HepG2 (cell line): ENCODE results near the gene HCFC1R1. TPM values are rescaled to one million over a fixed set of nuclear protein-coding genes. Genes with fewer than 3 reads are reported as not detected.
A peak's percentile ranks its signal among the peaks of the same experiment; 100 is the strongest.

Source experiments
- ATAC-seq: fragments of 200-7000 bp; cut with Tn5 transposase; 3 replicates; pipeline ENCODE4 v1.9.1; 2020; ENCODE audit warnings: mild to moderate bottlenecking, moderate library complexity
- Bru-seq: library from RNA; stranded (reverse); fragments of 400-500 nt; gene quantifications from one replicate; lab custom pipeline; 2021; lab: Mats Ljungman, UMichigan
- BruChase-seq, 2 experiments: library from RNA; stranded (reverse); fragments of 400-500 nt; gene quantifications; one replicate each; lab custom pipeline; 2021; lab: Mats Ljungman, UMichigan
- BruUV-seq: library from RNA; stranded (reverse); fragments of 400-500 nt; replicated peaks from 2 replicates; lab custom pipeline; 2021; lab: Mats Ljungman, UMichigan
- CTCF ChIA-PET: fragments of 300-600 bp; formaldehyde crosslinking; extraction: SDS; loops from one replicate; lab custom pipeline; 2021; ENCODE audit warnings: low total read pairs, inconsistent platforms, low intra/inter-chr PET ratio; lab: Yijun Ruan, JAX
- POLR2A ChIA-PET: fragments of 350-600 bp; sonication (Branson Sonifier 250); formaldehyde crosslinking; loops from one replicate; lab custom pipeline; 2020; ENCODE audit warnings: antibody characterized with exemption, inconsistent platforms; lab: Yijun Ruan, JAX
- DNase-seq: peaks from one replicate; pipeline ENCODE4 v3.0.0-alpha.2; 2015; ENCODE audit warnings: low spot score
- FAIRE-seq: peaks from 3 replicates; lab custom pipeline; 2011; peaks lifted over from hg19 to GRCh38; lab: Jason Lieb, UNC
- H2AFZ ChIP-seq: one replicate; pipeline ENCODE4 v1.6.1; 2011; ENCODE audit warnings: low read length, inconsistent platforms
- H3K27ac ChIP-seq: fragments of 300-600 bp; 3 replicates; pipeline ENCODE4 v1.8.0; 2011; ENCODE audit warnings: mixed run types, mild to moderate bottlenecking, mixed read lengths, low read length, inconsistent platforms; ENCODE audit not compliant: insufficient read depth; ENCODE audit errors: extremely low read length
- H3K27me3 ChIP-seq, 2 experiments: fragments of 200-600 bp in 1 of 2; 2 replicates in 1 of 2; 3 replicates in 1 of 2; pipeline versions ENCODE4 v1.6.0 to v1.8.0; 2011; ENCODE audit warnings: low read length in 2 of 2, mild to moderate bottlenecking in 2 of 2, moderate library complexity in 2 of 2, inconsistent platforms in 1 of 2; ENCODE audit not compliant: insufficient read depth in 2 of 2, control insufficient read depth in 1 of 2
- H3K36me3 ChIP-seq, 2 experiments: fragments of 200-600 bp in 1 of 2; replicated peaks in 1 of 2; 2 replicates in 1 of 2; 3 replicates in 1 of 2; pipeline versions ENCODE4 v1.5.1 to v1.8.0; 2011; ENCODE audit warnings: low read length in 2 of 2, inconsistent platforms in 1 of 2; ENCODE audit not compliant: insufficient read depth in 2 of 2, control insufficient read depth in 1 of 2
- H3K4me1 ChIP-seq: 2 replicates; pipeline ENCODE4 v1.5.1; 2012; ENCODE audit warnings: low read length, inconsistent platforms; ENCODE audit not compliant: insufficient read depth
- H3K4me2 ChIP-seq: 2 replicates; pipeline ENCODE4 v1.6.0; 2011; ENCODE audit warnings: low read depth, low read length, inconsistent platforms
- H3K4me3 ChIP-seq, 3 experiments: fragments of 200-600 bp in 1 of 3; sonication (generic), shearing (Covaris generic) in 1 of 3; replicated peaks in 1 of 3; 2 replicates each; pipeline ENCODE4 v1.5.1; 2011 to 2016; ENCODE audit warnings: low read length in 3 of 3, inconsistent platforms in 2 of 3, low read depth in 2 of 3, mild to moderate bottlenecking in 2 of 3, control low read depth in 1 of 3, mixed read lengths in 1 of 3; ENCODE audit not compliant: insufficient read depth in 1 of 3
- H3K79me2 ChIP-seq: one replicate; pipeline ENCODE4 v1.6.1; 2011; ENCODE audit warnings: low read length, inconsistent platforms; ENCODE audit not compliant: insufficient read depth
- H3K9ac ChIP-seq: 2 replicates; pipeline ENCODE4 v1.6.0; 2011; ENCODE audit warnings: mild to moderate bottlenecking, low read depth, low read length, inconsistent platforms; ENCODE audit not compliant: insufficient read depth
- H3K9me3 ChIP-seq: 2 replicates; pipeline ENCODE4 v1.5.1; 2012; ENCODE audit warnings: mild to moderate bottlenecking, low read length
- H4K20me1 ChIP-seq: 2 replicates; pipeline ENCODE4 v1.6.0; 2011; ENCODE audit warnings: inconsistent platforms, mild to moderate bottlenecking, low read length, moderate library complexity; ENCODE audit not compliant: insufficient read depth
- ARID2 ChIP-seq: sonication (generic); formaldehyde crosslinking; IDR thresholded peaks from 2 replicates; pipeline ENCODE4 v1.8.1; 2022; ENCODE audit warnings: mild to moderate bottlenecking, missing genetic modification reagents, borderline replicate concordance
- BRD4 ChIP-seq: sonication (generic); formaldehyde crosslinking; IDR thresholded peaks from 2 replicates; pipeline ENCODE4 v1.4.0; 2020; ENCODE audit warnings: missing genetic modification reagents
- CHD2 ChIP-seq: IDR thresholded peaks from 2 replicates; pipeline ENCODE4 v1.6.1; 2011; ENCODE audit warnings: low read depth, low read length, improper control_type of control experiment
- GLI4 ChIP-seq: sonication (generic); formaldehyde crosslinking; IDR thresholded peaks from 2 replicates; pipeline ENCODE4 v1.5.1; 2020; ENCODE audit warnings: missing genetic modification reagents, mild to moderate bottlenecking, moderate library complexity, borderline replicate concordance
- PAX8 ChIP-seq: sonication (generic); formaldehyde crosslinking; IDR thresholded peaks from 2 replicates; pipeline ENCODE4 v1.8.0; 2022; ENCODE audit warnings: mild to moderate bottlenecking, missing genetic modification reagents, borderline replicate concordance
- RBAK ChIP-seq: sonication (generic); formaldehyde crosslinking; IDR thresholded peaks from 2 replicates; pipeline ENCODE4 v1.5.1; 2020; ENCODE audit warnings: mild to moderate bottlenecking, missing genetic modification reagents
- RXRA ChIP-seq: sonication (generic); formaldehyde crosslinking; IDR thresholded peaks from 2 replicates; pipeline ENCODE4 v1.5.1; 2020; ENCODE audit warnings: missing genetic modification reagents
- SOX5 ChIP-seq: IDR thresholded peaks from 2 replicates; pipeline ENCODE4 v1.6.1; 2016; ENCODE audit warnings: borderline replicate concordance
- ZNF451 ChIP-seq: sonication (generic); formaldehyde crosslinking; IDR thresholded peaks from 2 replicates; pipeline ENCODE4 v1.5.0; 2020; ENCODE audit warnings: mild to moderate bottlenecking, missing genetic modification reagents
- ZNF562 ChIP-seq: sonication (generic); formaldehyde crosslinking; IDR thresholded peaks from 2 replicates; pipeline ENCODE4 v1.8.0; 2022; ENCODE audit warnings: missing genetic modification reagents, borderline replicate concordance
- ZNF687 ChIP-seq: sonication (generic); formaldehyde crosslinking; IDR thresholded peaks from 2 replicates; pipeline ENCODE4 v1.5.1; 2020; ENCODE audit warnings: mild to moderate bottlenecking, missing genetic modification reagents, moderate library complexity
- ZNF839 ChIP-seq: sonication (generic); formaldehyde crosslinking; IDR thresholded peaks from 2 replicates; pipeline ENCODE4 v1.4.0; 2020; ENCODE audit warnings: missing genetic modification reagents, mild to moderate bottlenecking, borderline replicate concordance
- WGBS: methylation state at CpG from one replicate; pipeline ENCODE4 v1.1.6; 2017; ENCODE audit warnings: low lambda C conversion rate; 5-methylcytosine and 5-hydroxymethylcytosine counted together
- in situ Hi-C: cut with HindIII; loops from 2 replicates; pipeline ENCODE4 v1.10.0; 2017; ENCODE audit warnings: low pct_unique_long_range_greater_than_20kb; ENCODE audit not compliant: extremely low pct_ligation_motif_present
- intact Hi-C: fragments of 100-400 bp; cut with micrococcal nuclease; formaldehyde crosslinking; loops from one replicate; pipeline ENCODE4 v1.10.0; 2022; ENCODE audit not compliant: unreplicated experiment
- long read RNA-seq, 2 experiments: library from RNA in 1 of 2; library from polyadenylated mRNA in 1 of 2; stranded (forward) in 1 of 2; unstranded in 1 of 2; transcript quantifications; one replicate each; pipeline ENCODE4 v2.0.0, GENCODE V29; 2019 to 2022
- polyA minus RNA-seq, 3 experiments: library from RNA; depleted of rRNA, polyadenylated mRNA; stranded (reverse); fragments of >200 nt; gene quantifications; 2 replicates each; pipeline ENCODE4 v1.2.3, GENCODE V29; 2011; ENCODE audit warnings: low replicate concordance in 1 of 3
- polyA plus RNA-seq, 8 experiments: library from polyadenylated mRNA; depleted of rRNA in 3 of 8; stranded (reverse) in 7 of 8; unstranded in 1 of 8; fragments of >200 nt; fragmentation: Illumina TruSeq in 4 of 8; extraction: Trizol in 4 of 8; gene quantifications; 2 replicates each; pipeline versions ENCODE4 v1.2.1 to v1.2.3, GENCODE V29; 2011 to 2016; ENCODE audit warnings: low read depth in 4 of 8, missing spikeins in 1 of 8, mixed read lengths in 1 of 8; ENCODE audit not compliant: insufficient read depth in 1 of 8
- total RNA-seq, 5 experiments: library from RNA; depleted of rRNA; stranded (reverse); fragments of >200 nt; fragmentation: Illumina TruSeq; extraction: Trizol; gene quantifications; 2 replicates each; pipeline ENCODE4 v1.2.3, GENCODE V29; 2016; ENCODE audit warnings: low read depth in 1 of 5

HCFC1R1 gene
- total RNA-seq (2016; rRNA removed; fragmentation: Illumina TruSeq; extraction: Trizol) (8.3 and 16.1 TPM in 2 replicates), polyA plus RNA-seq (2011; rRNA removed) (13.8 and 18.3 TPM in 2 replicates), polyA minus RNA-seq (2011; rRNA and poly(A)+ RNA removed; ENCODE audit: low replicate concordance) (10.3 and 23.2 TPM in 2 replicates), Bru-seq, nascent RNA (percentile 45 among the genes with signal in this experiment), BruChase-seq, experiment 1, labeled RNA remaining after a 6-hour chase (percentile 59 among the genes with signal in this experiment), BruChase-seq, experiment 2, labeled RNA remaining after a 2-hour chase (percentile 46 among the genes with signal in this experiment)
- 37.5 and 42.2 TPM in 2 replicates for total RNA-seq (2016; cell fraction: cytosol; rRNA removed; fragmentation: Illumina TruSeq; extraction: Trizol; ENCODE audit: low read depth)
- 13.2 and 13.5 TPM in 2 replicates for total RNA-seq (2016; cell fraction: insoluble cytoplasmic fraction; rRNA removed; fragmentation: Illumina TruSeq; extraction: Trizol)
- total RNA-seq (2016; cell fraction: membrane; rRNA removed; fragmentation: Illumina TruSeq; extraction: Trizol), result 20.6 and 28.5 TPM in 2 replicates
- 8.9 and 10.2 TPM in 2 replicates for total RNA-seq (2016; cell fraction: nucleus; rRNA removed; fragmentation: Illumina TruSeq; extraction: Trizol)
- polyA plus RNA-seq (2011; cell fraction: cytosol; rRNA removed), result 10.4 and 22.3 TPM in 2 replicates
- polyA plus RNA-seq (2011; cell fraction: nucleus; rRNA removed), result 15.6 and 17.0 TPM in 2 replicates
- polyA plus RNA-seq (2012), result 21.9 and 22.5 TPM in 2 replicates
- polyA plus RNA-seq (2016; cell fraction: cytosol; fragmentation: Illumina TruSeq; extraction: Trizol; ENCODE audit: low read depth), result 78.3 and 82.9 TPM in 2 replicates
- polyA plus RNA-seq (2016; cell fraction: insoluble cytoplasmic fraction; fragmentation: Illumina TruSeq; extraction: Trizol; ENCODE audit: low read depth), result 22.8 and 27.5 TPM in 2 replicates
- 50.2 and 52.2 TPM in 2 replicates for polyA plus RNA-seq (2016; cell fraction: membrane; fragmentation: Illumina TruSeq; extraction: Trizol; ENCODE audit: low read depth)
- 27.0 and 28.5 TPM in 2 replicates for polyA plus RNA-seq (2016; cell fraction: nucleus; fragmentation: Illumina TruSeq; extraction: Trizol; ENCODE audit: insufficient read depth, low read depth)
- 8.5 and 9.0 TPM in 2 replicates for polyA minus RNA-seq (2011; cell fraction: cytosol; rRNA and poly(A)+ RNA removed)
- polyA minus RNA-seq (2011; cell fraction: nucleus; rRNA and poly(A)+ RNA removed), result 1.9 and 2.8 TPM in 2 replicates
- long read RNA-seq, experiment 1, transcript HCFC1R1-206 (3 exons, 618 nt), result major isoform, 8 of 20 reads
- long read RNA-seq, experiment 1, partial matches to known transcripts, result 1 of 20 reads
- long read RNA-seq, experiment 1, other reads (novel, unspliced or antisense), result 3 of 20 reads
- long read RNA-seq, experiment 2, transcript HCFC1R1-201 (4 exons, 965 nt), result minor isoform, 15 of 47 reads
- long read RNA-seq, experiment 2, transcript HCFC1R1-206 (3 exons, 618 nt), result major isoform, 23 of 47 reads
- long read RNA-seq, experiment 2, partial matches to known transcripts, result 2 of 47 reads
- long read RNA-seq, experiment 2, other reads (novel, unspliced or antisense), result 3 of 47 reads

- Histone ChIP-seq H2AFZ (no peak within 1 kb of the TSS), H3K27me3 (peaks cover 0 to 4% of the 10 kb centered on the region in 2 experiments; a peak in 3 of 5 replicates), H3K4me1 (peaks cover 50% of the 10 kb centered on the region), H3K4me3 (peak within 1 kb of the TSS; percentile 62 to 93 (median 65)), H3K9ac (peak within 1 kb of the TSS; percentile 99), H4K20me1 (peaks cover 31% of the 10 kb centered on the region; the same call in 1 of the 2 replicates), H3K79me2 (peaks cover 5% of the 10 kb centered on the region), H3K27ac (peak within 1 kb of the TSS; percentile 93), H3K36me3 (peaks cover 16 to 17% of the 10 kb centered on the region in 2 experiments; a peak in 4 of 5 replicates), H3K9me3 (no peaks in the 10 kb centered on the region), H3K4me2 (peak within 1 kb of the TSS; percentile 85)
- DNase-seq (peak; percentile 96), ATAC-seq (peak; percentile 66), FAIRE-seq (peak; percentile 98)
- intact Hi-C loops (loop anchor here (1.0 kb wide), 1 partner anchor 20 kb away; no protein-coding TSS in a partner anchor), in situ Hi-C loops (no loop called here)
- ChIA-PET POLR2A (interaction anchor here (0.9 to 18.8 kb wide), 17 partner anchors 8 to 272 kb away, joined by 3 to 750 read pairs (median 4); partner anchors contain the start of genes CLDN9, IL32, KREMEN2 and PKMYT1), CTCF (no interaction called here)
- 0% methylated on average over 16 of the region's 69 CpGs for WGBS
- BruUV-seq, result TSS peak; percentile 41
- TF ChIP-seq ZNF451 (CRISPR knock-in tag) (0 out of 2 replicates have a peak, but pooled peaks have one; percentile 37), BRD4 (CRISPR knock-in tag) (no peak; the same call in 1 of the 2 replicates), PAX8 (CRISPR knock-in tag) (peak; percentile 74; the same call in 1 of the 2 replicates), ZNF687 (CRISPR knock-in tag) (peak; percentile 91), ZNF839 (CRISPR knock-in tag) (no peak), CHD2 (peak; percentile 88), ARID2 (peak; percentile 46; the same call in 1 of the 2 replicates), ZNF562 (CRISPR knock-in tag) (no peak; the same call in 1 of the 2 replicates), RXRA (CRISPR knock-in tag) (peak; percentile 76; the same call in 1 of the 2 replicates), SOX5 (peak; percentile 44; the same call in 1 of the 2 replicates), GLI4 (peak; percentile 93; the same call in 1 of the 2 replicates), RBAK (CRISPR knock-in tag) (no peak)
Observed at GRCh38 chr16:3023669-3024478, at the start of gene HCFC1R1, which contains the start of gene THOC6. HCFC1R1 (minus strand) TSS chr16:3023942; CDS start chr16:3023941, 1 bp downstream. THOC6 (plus strand) TSS chr16:3024035; CDS start chr16:3024327, 292 bp downstream.
